Measurements from ENCODE around the gene FARP1. TPM values are rescaled to one million over a fixed set of nuclear protein-coding genes. Genes with fewer than 3 reads are reported as not detected.

The FARP1 gene
- total RNA-seq, 2 donors from 2014 or later: 89.5 to 93.6 TPM

- Histone ChIP-seq H3K27me3 (no peaks in the 10 kb centered on the region), H3K4me1 (peaks cover 27% of the 10 kb centered on the region), H3K36me3 (replicated peaks in 1 of 2; ENCODE audit: insufficient read depth in 1 of 2, low read depth in 2 of 2) (no peaks in the 10 kb centered on the region), H3K27ac (no peak overlapping the region), H3K4me3 (no peak overlapping the region), H3K9me3 (no peaks in the 10 kb centered on the region)
- WGBS, 2 donors: 91 to 92% methylated on average over 13 of the region's 13 CpGs
- intact Hi-C loops (cut with DNase I): no loop called here
- ATAC-seq (no peak), DNase-seq (no peak)
- TF ChIP-seq POLR2A (IDR thresholded peaks at IDR 0.05): no peak
- no peak for TF ChIP-seq CTCF (IDR thresholded peaks at IDR 0.05)
These were observed 284.6 kb downstream of the FARP1 start for GRCh38 chr13:98427331-98427995.

GRCh38 chr13:98428256-98428966, 285.5 kb downstream of the FARP1 start:
- no peak for ATAC-seq
- WGBS, 2 donors: 81 to 84% methylated on average over 15 of the region's 15 CpGs
- TF ChIP-seq POLR2A (IDR thresholded peaks at IDR 0.05): no peak
- no peak for TF ChIP-seq CTCF (IDR thresholded peaks at IDR 0.05)
- Histone ChIP-seq H3K27ac (no peak overlapping the region), H3K4me1 (peaks cover 19% of the 10 kb centered on the region), H3K27me3 (no peaks in the 10 kb centered on the region), H3K4me3 (no peak overlapping the region), H3K9me3 (no peaks in the 10 kb centered on the region), H3K36me3 (replicated peaks in 1 of 2; ENCODE audit: insufficient read depth in 1 of 2, low read depth in 2 of 2) (no peaks in the 10 kb centered on the region)
- intact Hi-C loops (cut with DNase I): no loop called here
- DNase-seq: peak in 1 of 4 donors; percentile 39

- no peaks in the 10 kb centered on the region for H3K27me3 ChIP-seq
- peaks cover 12% of the 10 kb centered on the region for H3K4me1 ChIP-seq
- no peaks in the 10 kb centered on the region for H3K9me3 ChIP-seq
- TF ChIP-seq CTCF (IDR thresholded peaks at IDR 0.05): no peak
- no peak for TF ChIP-seq POLR2A (IDR thresholded peaks at IDR 0.05)
- no peak overlapping the region for H3K27ac ChIP-seq
- H3K36me3 ChIP-seq (replicated peaks in 1 of 2; ENCODE audit: insufficient read depth in 1 of 2, low read depth in 2 of 2): no peaks in the 10 kb centered on the region
- DNase-seq: no peak
- intact Hi-C loops (cut with DNase I): no loop called here
- ATAC-seq: no peak
- WGBS, 2 donors: 78 to 87% methylated on average over 10 of the region's 10 CpGs
- H3K4me3 ChIP-seq: no peak overlapping the region
These were observed 286.2 kb downstream of the FARP1 start for GRCh38 chr13:98429081-98429480.

- no peak overlapping the region for H3K4me3 ChIP-seq
- no peak for DNase-seq
- intact Hi-C loops (cut with DNase I): no loop called here
- no peak for TF ChIP-seq POLR2A (IDR thresholded peaks at IDR 0.05)
- no peak for TF ChIP-seq CTCF (IDR thresholded peaks at IDR 0.05)
- no peak overlapping the region for H3K27ac ChIP-seq
- H3K27me3 ChIP-seq: no peaks in the 10 kb centered on the region
- H3K36me3 ChIP-seq (replicated peaks in 1 of 2; ENCODE audit: insufficient read depth in 1 of 2, low read depth in 2 of 2): no peaks in the 10 kb centered on the region
- H3K9me3 ChIP-seq: no peaks in the 10 kb centered on the region
- no peak for ATAC-seq
- 87 to 95% methylated on average over 7 of the region's 7 CpGs for WGBS, 2 donors
- peaks cover 12% of the 10 kb centered on the region for H3K4me1 ChIP-seq
These were observed 286.6 kb downstream of the FARP1 start for GRCh38 chr13:98429531-98429930.

Measured in body of pancreas (tissue), 4 donors.